Small intestine (tissue), 7 donors: ENCODE measurements around the gene ERAP2. TPM values are rescaled to one million over a fixed set of nuclear protein-coding genes. Genes with fewer than 3 reads are reported as not detected.
"Not testable (repeated sequence)": the region's sequence is repeated elsewhere in the genome, so short reads cannot be mapped to it uniquely, and the experiment has no call there.

Source experiments
- DNase-seq, 2 donors: peaks; one replicate each; pipeline versions ENCODE4 v3.0.0 to v3.0.0-alpha.2; 2013
- FAIRE-seq: peaks from 2 replicates; lab custom pipeline; 2012; peaks lifted over from hg19 to GRCh38; lab: Jason Lieb, UNC
- H3K27ac ChIP-seq, 3 donors: one replicate each; pipeline ENCODE4 v1.5.1; 2013; ENCODE audit warnings: low read length in 2 of 3, mild to moderate bottlenecking in 2 of 3, control low read depth in 1 of 3, inconsistent platforms in 1 of 3, low read depth in 1 of 3, moderate library complexity in 1 of 3
- H3K27me3 ChIP-seq, 3 donors: one replicate each; pipeline ENCODE4 v1.6.1; 2013; ENCODE audit warnings: low read length in 3 of 3, inconsistent platforms in 1 of 3; ENCODE audit not compliant: control insufficient read depth in 3 of 3, insufficient read depth in 3 of 3
- H3K36me3 ChIP-seq, 3 donors: one replicate each; pipeline ENCODE4 v1.6.1; 2013; ENCODE audit warnings: low read length in 3 of 3, inconsistent platforms in 1 of 3, low read depth in 1 of 3, mild to moderate bottlenecking in 1 of 3, moderate library complexity in 1 of 3; ENCODE audit not compliant: control insufficient read depth in 3 of 3, insufficient read depth in 2 of 3
- H3K4me1 ChIP-seq, 3 donors: one replicate each; pipeline ENCODE4 v1.6.1; 2013; ENCODE audit warnings: low read length in 2 of 3, inconsistent platforms in 1 of 3, low read depth in 1 of 3, mild to moderate bottlenecking in 1 of 3, moderate library complexity in 1 of 3; ENCODE audit not compliant: control insufficient read depth in 3 of 3, insufficient read depth in 2 of 3
- H3K4me3 ChIP-seq, 3 donors: one replicate each; pipeline ENCODE4 v1.5.1; 2013; ENCODE audit warnings: low read length in 3 of 3, control low read depth in 1 of 3, inconsistent platforms in 1 of 3, low read depth in 1 of 3, mild to moderate bottlenecking in 1 of 3, moderate library complexity in 1 of 3
- H3K9me3 ChIP-seq, 2 donors: one replicate each; pipeline ENCODE4 v1.6.1; 2013; ENCODE audit warnings: low read depth in 1 of 2, low read length in 1 of 2; ENCODE audit not compliant: control insufficient read depth in 2 of 2, insufficient read depth in 1 of 2
- WGBS, 3 donors: extraction: QIAGEN DNeasy Blood & Tissue Kit; methylation state at CpG; one replicate each; pipeline ENCODE4 v1.1.7; 2013; 5-methylcytosine and 5-hydroxymethylcytosine counted together
- polyA plus RNA-seq, 4 donors: library from polyadenylated mRNA; stranded (reverse) in 3 of 4; unstranded in 1 of 4; fragments of 200-250 nt in 3 of 4; fragments of 120-200 nt in 1 of 4; gene quantifications; one replicate each; pipeline versions ENCODE4 v1.2.1 to v1.2.3, GENCODE V29; 2013
- donor health status: healthy with polysubstance abuse.
- donor health status: control.
- donor health status: control.
- donor health status: Bipolar disorder and iron deficiency.
- donor health status: healthy.

The ERAP2 gene
- polyA plus RNA-seq, 4 donors, result 4.1 to 43.3 (median 6.0) TPM

DNA sequence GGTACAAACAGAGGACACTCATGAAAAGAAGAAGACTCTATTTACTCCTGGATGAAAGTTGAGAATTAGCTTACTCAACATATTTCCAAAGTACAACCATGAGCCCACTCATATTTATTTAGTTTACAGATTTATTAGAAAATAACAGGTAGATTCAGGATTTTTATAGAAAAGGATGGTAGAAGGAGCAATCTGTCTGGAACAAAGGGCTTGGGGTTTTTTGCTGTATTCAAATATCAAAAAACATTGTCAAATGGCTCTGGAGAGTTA is 7.0 kb upstream of the ERAP2 start:
- FAIRE-seq (no peak), DNase-seq (no peak)
- Histone ChIP-seq H3K9me3 (no peaks in the 10 kb centered on the region), H3K4me1 (peaks cover 0 to 9% (median 0%) of the 10 kb centered on the region in 3 donors), H3K27me3 (no peaks in the 10 kb centered on the region), H3K36me3 (no peaks in the 10 kb centered on the region), H3K4me3 (no peak overlapping the region), H3K27ac (no peak overlapping the region)

DNA sequence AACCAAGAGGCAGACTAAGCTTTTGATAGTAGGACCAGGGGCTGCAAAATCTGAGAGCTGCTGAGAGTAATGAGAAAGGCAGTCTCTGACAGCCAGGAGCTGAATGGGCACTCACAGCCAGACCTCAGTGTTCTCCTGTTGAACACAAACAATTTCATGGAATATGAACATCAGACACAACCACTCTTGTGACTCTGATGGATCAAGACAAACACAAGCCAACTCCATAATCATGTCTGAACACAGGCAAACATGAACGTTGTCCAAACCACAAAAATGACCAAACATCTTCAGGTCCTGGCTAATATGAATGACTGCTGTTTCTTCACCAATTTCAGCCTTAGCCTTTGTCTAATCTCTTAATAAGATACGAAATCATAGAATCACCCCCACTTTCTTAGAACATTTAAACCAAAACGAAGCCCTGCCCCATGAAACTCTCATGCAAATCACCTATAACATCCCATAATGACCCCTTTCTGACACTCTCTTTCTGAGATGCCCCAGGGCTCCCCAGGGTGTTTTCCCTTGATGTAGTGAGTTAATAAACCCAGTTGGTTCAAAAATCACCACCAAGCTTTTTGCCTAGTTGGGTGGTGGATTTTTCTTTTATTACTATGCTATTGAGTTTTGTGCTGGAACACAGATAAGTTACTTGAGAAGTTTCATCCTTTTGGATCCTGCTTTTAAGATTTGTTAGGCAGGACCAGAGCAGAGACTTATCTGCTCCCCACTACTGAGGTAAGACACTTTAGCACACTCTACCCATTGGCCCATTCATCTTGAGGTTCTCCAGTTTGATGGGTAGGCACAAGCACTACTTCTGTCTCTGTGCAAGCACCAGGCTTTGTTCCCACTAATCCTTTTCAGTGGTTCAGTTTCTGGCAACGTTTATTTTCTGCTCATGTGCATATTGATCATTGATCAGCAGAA is 5.9 kb upstream of the ERAP2 start:
- no peaks in the 10 kb centered on the region for H3K9me3 ChIP-seq
- FAIRE-seq, result no peak
- WGBS, 3 donors, result 54 to 61% (median 54%) methylated on average over 4 of the region's 4 CpGs

DNA sequence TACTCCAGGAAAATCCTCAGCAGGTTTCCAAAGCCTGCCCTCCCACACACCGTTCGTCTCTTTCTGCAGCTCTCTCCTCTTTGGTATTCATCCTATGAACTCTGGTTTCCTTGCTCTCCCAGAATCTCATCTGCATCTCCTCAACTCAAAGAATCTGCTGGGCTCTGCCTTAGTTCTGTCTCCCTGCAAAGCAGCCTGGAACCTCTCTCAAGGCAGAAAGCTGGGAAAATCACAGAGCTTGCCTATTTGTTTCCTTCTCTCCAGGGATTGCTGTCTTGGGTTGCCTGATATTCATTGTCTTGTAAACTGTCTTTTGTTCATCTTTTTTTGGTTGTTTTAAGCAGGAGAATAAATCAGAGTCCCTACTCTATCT is 5.3 kb upstream of the ERAP2 start:
- H3K36me3 ChIP-seq, result no peaks in the 10 kb centered on the region
- no peak overlapping the region for H3K4me3 ChIP-seq
- no peak for FAIRE-seq
- peaks cover 0 to 13% (median 4%) of the 10 kb centered on the region in 3 donors for H3K4me1 ChIP-seq
- no peaks in the 10 kb centered on the region for H3K27me3 ChIP-seq
- no peak overlapping the region for H3K27ac ChIP-seq
- WGBS, 3 donors, result 76 to 96% (median 82%) methylated on average over 2 of the region's 2 CpGs
- no peak for DNase-seq
- H3K9me3 ChIP-seq, result no peaks in the 10 kb centered on the region

More for the DNA sequence above, 5.9 kb upstream of the ERAP2 start:
- no peak overlapping the region for H3K27ac ChIP-seq
- DNase-seq, result no peak
- peaks cover 0 to 9% (median 0%) of the 10 kb centered on the region in 3 donors for H3K4me1 ChIP-seq
- H3K27me3 ChIP-seq, result no peaks in the 10 kb centered on the region
- H3K36me3 ChIP-seq, result no peaks in the 10 kb centered on the region
- H3K4me3 ChIP-seq, result no peak overlapping the region

DNA sequence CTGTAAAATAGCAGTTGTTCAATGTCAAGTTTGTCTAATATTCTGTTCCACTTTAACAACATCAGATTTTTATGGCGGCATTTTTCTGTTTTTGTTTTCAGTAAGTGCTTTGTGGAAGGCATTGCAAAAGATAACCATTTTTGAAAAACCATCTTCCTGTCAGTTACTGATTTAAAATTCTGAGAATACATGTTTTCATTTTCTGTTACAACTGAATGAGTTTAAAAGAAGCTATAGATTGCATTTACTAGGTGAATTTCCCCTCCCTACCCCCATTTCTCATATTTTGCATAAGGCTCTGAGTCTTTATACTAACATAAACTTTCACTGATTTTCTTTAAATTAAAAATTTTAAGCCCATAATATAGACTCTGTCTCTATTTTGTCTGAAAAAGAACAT is 4.6 kb upstream of the ERAP2 start:
- no peak overlapping the region for H3K4me3 ChIP-seq
- no peak for FAIRE-seq
- no peaks in the 10 kb centered on the region for H3K9me3 ChIP-seq
- H3K27me3 ChIP-seq, result no peaks in the 10 kb centered on the region
- WGBS, 3 donors, result 67 to 82% (median 68%) methylated on average over 1 of the region's 1 CpG
- H3K36me3 ChIP-seq, result no peaks in the 10 kb centered on the region
- no peak for DNase-seq
- peaks cover 0 to 7% (median 5%) of the 10 kb centered on the region in 3 donors for H3K4me1 ChIP-seq
- no peak overlapping the region for H3K27ac ChIP-seq

DNA sequence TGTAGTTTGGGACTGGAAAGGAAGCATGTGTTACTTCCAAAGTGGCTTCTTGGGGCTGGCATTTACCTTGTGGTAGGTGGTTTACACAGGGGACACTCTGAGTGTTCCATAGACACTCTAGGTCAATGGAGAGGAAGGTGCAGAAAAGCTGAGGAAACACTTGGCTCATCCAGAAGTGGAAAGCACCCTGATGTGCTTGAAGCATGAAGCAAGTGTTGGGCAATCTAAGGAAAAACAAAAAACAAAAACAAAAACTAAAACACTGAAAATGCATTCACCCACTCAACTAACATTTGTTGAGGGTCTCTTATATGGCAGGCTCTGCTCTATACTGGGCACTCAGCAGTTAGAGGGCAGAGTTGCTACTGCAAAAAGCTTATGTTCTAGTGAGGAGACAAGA is 2.9 kb upstream of the ERAP2 start:
- no peak overlapping the region for H3K4me3 ChIP-seq
- H3K9me3 ChIP-seq, result no peaks in the 10 kb centered on the region
- H3K27me3 ChIP-seq, result no peaks in the 10 kb centered on the region
- FAIRE-seq, result no peak
- DNase-seq, result no peak
- H3K36me3 ChIP-seq, result no peaks in the 10 kb centered on the region
- peaks cover 0 to 6% (median 5%) of the 10 kb centered on the region in 3 donors for H3K4me1 ChIP-seq
- no peak overlapping the region for H3K27ac ChIP-seq

DNA sequence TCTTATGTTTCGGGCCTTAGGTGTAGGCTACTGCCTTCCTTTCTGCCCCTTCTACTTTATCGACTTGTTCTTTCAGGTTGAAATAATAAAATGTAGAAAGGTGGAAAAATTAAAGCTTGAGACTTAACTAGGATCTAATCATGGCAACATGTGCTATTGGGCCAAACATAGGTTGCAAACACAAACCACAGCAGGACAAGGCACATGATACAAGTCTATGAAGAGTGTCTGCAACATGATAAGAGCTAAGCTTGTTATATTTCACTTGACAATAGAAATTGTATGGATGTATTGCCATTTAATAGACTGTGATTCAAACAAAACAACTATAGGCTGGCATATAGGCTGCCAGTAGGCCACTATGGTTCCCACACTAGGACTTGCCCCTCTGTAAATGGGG is 1.7 kb upstream of the ERAP2 start:
- DNase-seq (no peak), FAIRE-seq (no peak)
- H3K4me1 ChIP-seq, result peaks cover under 1 to 6% (median 5%) of the 10 kb centered on the region in 3 donors
- H3K9me3 ChIP-seq, result no peaks in the 10 kb centered on the region
- no peaks in the 10 kb centered on the region for H3K27me3 ChIP-seq
- no peak overlapping the region for H3K4me3 ChIP-seq
- H3K36me3 ChIP-seq, result no peaks in the 10 kb centered on the region
- H3K27ac ChIP-seq, result no peak overlapping the region
- 95 to 99% (median 95%) methylated on average over 2 of the region's 2 CpGs for WGBS, 3 donors

DNA sequence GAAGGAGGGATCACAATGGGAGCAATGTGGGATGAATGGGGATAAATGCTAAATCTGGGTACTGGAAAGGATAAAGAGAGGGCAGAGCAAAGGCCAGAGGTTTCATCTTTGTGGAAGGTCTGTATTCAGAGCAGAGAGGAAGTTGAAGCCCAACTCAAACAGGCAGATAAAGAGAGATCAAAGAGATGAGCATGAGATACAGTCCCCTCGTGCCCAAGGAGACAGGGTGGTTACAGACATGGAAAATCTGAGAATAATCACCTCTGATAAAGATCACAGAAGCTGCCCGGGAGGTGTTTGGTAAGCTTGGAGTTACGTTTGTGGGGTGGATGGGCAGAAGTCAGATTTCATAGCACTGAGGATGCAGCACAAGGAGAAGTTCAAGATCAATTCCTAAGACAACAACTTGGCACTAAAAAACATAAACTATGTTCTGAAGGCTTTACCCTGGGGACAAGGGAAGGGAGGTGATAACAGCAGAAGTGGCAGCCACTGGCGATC is 459 bp upstream of the ERAP2 start:
- Histone ChIP-seq H3K27ac (peak overlapping the region; percentile 17 to 90 (median 64)), H3K27me3 (no peaks in the 10 kb centered on the region), H3K36me3 (no peaks in the 10 kb centered on the region), H3K9me3 (no peaks in the 10 kb centered on the region), H3K4me3 (peak overlapping the region in 2 of 3 donors; percentile 46 to 59), H3K4me1 (peaks cover 4 to 8% (median 6%) of the 10 kb centered on the region in 3 donors)
- FAIRE-seq, result no peak
- peak; percentile 18 to 31 for DNase-seq
- 3 to 15% (median 4%) methylated on average over 4 of the region's 4 CpGs for WGBS, 3 donors

DNA sequence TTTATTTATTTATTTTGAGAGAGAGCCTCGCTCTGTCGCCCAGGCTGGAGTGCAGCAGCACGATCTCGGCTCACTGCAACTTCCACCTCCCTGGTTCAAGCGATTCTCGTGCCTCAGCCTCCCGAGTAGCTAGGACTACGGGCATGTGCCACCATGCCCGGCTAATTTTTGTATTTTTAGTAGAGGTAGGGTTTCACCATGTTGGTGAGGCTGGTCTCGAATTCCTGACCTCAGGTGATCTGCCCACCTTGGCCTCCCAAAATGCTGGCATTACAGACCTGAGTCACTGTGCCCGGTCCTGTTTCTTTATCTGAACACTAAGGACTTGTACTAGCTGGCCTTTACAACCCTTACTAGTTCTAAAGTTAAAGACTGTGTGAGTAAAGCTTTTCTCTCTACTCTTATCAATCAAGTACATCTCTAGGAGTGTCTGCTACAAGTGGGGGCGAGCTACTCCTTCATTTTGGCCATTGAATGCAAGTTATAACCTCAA is 723 bp downstream of the ERAP2 start:
- H3K9me3 ChIP-seq, H3K36me3 ChIP-seq, H3K27me3 ChIP-seq, FAIRE-seq: not testable (repeated sequence)
- peak overlapping the region; percentile 59 to 90 (median 64) for H3K27ac ChIP-seq
- peaks cover 12 to 20% (median 14%) of the 10 kb centered on the region in 3 donors for H3K4me1 ChIP-seq
- peak; percentile 33 to 76 for DNase-seq
- WGBS, 3 donors, result 3 to 22% (median 4%) methylated on average over 12 of the region's 12 CpGs
- peak overlapping the region; percentile 46 to 60 (median 59) for H3K4me3 ChIP-seq
